Measurements from ENCODE around the gene LPAR5. TPM values are rescaled to one million over a fixed set of nuclear protein-coding genes. Genes with fewer than 3 reads are reported as not detected.
"Not testable (repeated sequence)": the region's sequence is repeated elsewhere in the genome, so short reads cannot be mapped to it uniquely, and the experiment has no call there.

The LPAR5 gene
- total RNA-seq, 1 donor from 2014 or later: 8.6 TPM

DNA sequence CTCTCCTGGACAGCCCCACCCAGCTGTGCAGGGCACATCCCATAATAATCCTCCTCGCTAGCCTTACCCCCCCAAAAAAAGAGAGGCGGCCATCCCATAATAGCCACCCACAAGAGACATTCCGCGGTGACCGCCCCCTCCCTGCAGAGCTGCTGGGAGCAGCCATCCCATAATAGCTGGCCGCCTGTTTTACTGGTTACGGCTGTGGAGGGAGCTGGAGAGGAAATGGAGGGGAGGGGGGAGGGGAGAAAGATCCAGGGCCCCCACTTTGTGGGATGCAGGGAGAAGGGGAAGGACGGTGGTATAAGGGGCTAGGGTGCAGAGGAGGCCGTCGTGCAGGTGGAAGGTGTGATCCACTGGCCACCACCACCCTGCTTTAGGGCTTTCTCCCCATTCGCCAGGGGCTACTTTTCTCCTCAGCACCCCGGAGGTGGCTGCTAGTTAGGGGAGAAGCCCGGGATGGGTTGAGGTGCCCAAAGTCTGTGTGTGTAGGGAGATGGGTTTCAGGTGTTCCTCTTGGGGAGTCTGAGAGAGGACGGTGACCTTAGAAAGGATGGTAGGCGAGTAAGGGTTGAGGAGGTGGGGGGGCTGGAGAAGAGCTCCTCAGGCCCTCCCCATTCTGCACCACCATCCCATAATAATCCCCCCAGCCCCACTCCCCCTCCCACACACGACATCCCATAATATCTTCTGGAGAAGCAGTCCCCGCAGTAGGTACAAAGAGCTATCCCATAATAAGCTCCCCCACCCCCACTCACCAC lies 22.6 kb downstream of the LPAR5 start:
- ATAC-seq: peak; percentile 37
- DNase-seq: peak; percentile 80
- intact Hi-C loops (cut with micrococcal nuclease): no loop called here

DNA sequence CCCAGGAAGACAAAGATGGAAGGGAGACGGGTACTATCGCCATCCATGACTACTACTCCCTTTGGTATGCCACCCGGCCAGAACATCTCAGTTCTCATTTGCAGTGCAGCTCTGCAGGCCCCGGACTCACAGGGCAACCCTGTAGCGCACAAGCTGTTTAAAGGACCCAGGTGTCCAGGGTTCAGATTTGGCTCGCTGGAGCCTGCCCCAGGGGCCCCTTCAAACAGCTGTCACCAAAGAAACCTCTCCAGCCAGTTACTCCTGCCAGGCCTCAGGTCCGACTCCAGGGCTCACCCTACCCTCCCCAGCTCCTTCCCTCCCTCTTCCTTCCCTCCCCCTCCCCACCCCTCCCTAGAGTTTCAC lies 23.1 kb downstream of the LPAR5 start:
- no peak for ATAC-seq
- intact Hi-C loops (cut with micrococcal nuclease): no loop called here

DNA sequence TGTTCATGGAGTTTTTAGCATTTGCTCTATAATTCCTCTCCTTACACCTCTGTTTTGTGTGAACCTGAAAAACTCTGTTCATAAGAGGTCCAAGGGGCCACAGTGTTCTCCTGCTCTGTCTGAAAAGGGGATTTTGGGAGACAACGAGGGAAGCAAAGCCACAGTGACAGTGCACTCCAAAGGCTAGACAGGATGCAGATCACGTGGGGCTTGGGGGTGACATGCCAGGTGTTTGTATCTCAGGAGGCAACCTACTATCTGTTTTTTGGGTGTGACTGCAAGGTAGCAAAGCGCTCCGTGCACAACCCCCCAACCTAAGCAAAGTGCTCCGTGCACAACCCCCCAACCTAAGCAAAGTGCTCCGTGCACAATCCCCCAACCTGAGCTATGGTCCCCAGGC lies 23.5 kb downstream of the LPAR5 start:
- intact Hi-C loops (cut with micrococcal nuclease): no loop called here
- ATAC-seq (no peak), DNase-seq (no peak)

More for the DNA sequence above, 23.1 kb downstream of the LPAR5 start:
- DNase-seq: no peak

DNA sequence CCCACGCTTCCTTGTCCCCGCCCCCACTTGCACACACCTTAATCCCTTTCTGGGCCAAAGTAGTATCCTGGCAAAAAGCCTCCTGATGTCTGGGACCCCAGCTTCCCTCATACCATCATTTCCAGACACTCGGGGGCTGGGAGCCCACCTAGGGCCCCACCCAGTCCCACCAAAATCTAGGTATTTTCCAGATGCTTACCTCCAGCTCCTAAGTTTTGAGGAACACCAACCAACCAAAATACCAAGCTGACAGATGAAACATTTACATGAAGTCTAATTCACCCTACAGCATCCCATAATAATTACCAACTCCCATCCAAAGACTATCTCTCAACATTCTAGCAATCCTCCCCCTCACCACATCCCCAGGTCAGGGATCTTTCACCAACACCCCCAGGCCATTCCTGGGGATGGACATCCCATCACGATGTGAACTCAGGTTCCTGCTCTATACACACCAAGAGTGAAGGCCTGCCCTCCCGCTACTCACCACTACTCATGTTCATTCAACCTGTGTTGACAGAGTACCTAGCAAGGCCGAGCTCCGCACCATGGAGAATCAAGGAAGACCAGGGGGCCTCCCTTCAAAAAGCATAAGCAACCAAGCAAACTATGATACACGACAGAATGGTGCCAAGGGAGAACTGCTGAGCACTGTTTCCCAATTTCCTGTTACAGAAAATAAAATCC lies 27.0 kb downstream of the LPAR5 start:
- ATAC-seq: no peak
- DNase-seq: peak; percentile 48
- intact Hi-C loops (cut with micrococcal nuclease): no loop called here

DNA sequence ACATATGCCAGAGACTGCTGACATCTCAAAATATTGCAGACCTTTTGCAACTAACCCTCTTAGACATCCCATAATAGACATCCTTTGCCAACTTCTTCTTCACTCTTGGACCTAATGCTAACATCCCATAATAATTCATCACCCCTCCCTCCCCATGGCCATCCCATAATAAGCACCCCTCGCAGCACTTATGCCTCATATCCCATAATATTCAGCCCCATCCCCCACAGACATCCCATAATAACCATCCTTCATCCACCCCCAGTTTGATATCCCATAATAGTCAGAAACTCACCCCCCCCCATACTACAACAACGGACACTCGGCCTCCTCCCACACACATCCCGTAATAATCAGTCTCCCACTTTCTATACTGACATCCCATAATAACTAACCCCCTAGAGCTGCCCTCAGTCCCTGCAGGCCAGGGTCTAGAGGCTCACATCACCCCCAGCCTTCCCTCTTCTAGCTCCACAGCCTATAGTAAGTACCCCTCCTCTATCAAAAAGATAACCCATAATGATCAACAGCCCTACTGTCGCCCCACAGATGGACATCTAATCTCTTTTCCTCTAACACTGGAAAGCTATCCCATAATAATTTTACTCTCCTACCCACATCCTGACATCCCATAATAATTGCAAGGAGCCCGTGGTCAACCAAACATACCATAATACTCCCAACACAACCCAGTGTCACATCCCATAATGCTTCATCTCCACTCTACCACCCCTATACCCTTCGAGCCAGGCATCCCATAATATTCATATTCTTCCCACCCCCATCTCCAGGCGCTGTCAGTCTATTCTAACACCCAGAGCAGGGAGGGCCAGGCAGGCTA lies 27.8 kb downstream of the LPAR5 start:
- no peak for DNase-seq
- intact Hi-C loops (cut with micrococcal nuclease): no loop called here
- ATAC-seq: peak; percentile 1

DNA sequence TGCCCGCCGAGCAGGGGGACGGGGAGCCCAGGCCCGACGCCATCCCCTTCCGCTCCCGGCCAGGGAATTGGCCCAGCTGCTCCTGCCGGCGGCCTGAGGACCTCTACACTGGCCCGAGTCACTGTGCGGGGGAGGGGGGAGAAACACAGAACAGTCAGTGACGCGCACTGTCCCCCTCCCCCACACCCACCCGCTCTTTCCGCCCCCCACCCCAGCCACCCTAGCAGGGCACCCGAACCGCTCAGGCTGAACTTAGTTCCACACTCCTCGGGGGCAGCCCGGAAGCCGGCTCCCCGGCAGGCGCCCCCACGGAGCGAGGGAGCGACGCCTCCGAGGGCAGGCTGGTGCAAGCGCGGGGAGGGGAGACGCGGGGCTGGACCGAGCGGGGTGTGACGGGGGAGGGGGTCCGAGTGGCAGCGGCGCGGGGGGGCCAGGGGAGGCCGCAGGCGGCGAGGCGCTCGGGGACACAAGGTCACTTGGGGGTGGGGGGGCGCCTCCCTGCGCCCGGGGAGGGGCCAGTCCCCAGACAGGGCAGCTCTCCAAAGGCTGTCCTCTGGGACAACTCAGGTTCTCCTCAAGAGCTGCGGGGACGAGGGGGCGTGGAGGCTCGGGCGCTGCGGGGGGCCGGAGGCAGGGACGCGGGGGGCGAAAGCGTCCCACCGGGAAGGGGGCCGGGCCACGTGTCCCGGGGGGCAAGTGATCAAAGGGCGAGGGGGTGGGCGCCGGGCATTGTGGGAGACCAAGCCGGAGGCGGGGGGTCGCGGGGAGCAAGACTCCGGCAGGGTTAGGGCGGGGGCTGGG lies 29.2 kb downstream of the LPAR5 start:
- ATAC-seq (peak; percentile 65), DNase-seq (peak; percentile 84)
- intact Hi-C loops (cut with micrococcal nuclease): no loop called here

DNA sequence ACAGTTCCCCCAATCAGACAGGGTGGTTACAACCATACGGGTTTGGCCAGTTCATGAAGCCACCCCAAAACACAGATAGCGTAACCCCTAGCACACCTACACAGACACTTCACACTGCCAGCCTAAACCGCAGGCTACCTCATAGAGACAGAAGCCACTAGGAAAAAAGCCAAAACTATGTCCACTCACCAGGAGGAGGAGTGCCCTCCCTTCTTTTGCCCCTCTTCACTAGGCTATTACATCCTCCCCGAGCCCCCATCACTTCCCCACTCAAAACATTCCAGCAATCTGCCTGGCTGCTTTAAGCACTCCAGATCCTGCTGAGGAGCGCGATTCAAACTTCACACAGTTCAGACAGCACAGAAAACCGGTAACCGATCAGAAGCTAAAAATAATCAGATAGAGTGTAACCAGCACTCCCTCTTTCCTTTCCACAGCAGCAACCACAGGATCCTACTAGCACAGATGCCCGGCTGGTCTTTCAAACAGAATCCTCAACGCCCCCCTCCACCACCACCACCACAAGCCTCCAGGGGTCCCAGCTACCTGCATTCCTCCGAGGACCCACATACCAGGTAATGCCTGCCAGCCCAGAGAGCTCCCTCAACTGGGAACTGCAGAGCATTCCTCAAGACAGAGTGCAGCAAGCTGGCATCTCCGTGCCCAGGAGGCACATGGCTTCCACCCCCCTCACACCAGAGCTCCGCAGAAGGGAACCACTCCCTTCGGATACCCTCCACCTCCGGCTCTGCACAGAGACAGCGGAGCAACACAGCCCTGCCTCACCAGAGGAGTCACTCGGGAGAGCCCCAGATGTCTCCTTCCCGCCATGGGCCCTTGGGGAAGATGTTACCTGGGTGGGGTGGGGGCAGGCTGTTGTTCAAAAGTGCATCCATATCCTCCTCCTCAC lies 30.1 kb downstream of the LPAR5 start:
- DNase-seq (no peak), ATAC-seq (peak; percentile 1)
- intact Hi-C loops (cut with micrococcal nuclease): no loop called here

DNA sequence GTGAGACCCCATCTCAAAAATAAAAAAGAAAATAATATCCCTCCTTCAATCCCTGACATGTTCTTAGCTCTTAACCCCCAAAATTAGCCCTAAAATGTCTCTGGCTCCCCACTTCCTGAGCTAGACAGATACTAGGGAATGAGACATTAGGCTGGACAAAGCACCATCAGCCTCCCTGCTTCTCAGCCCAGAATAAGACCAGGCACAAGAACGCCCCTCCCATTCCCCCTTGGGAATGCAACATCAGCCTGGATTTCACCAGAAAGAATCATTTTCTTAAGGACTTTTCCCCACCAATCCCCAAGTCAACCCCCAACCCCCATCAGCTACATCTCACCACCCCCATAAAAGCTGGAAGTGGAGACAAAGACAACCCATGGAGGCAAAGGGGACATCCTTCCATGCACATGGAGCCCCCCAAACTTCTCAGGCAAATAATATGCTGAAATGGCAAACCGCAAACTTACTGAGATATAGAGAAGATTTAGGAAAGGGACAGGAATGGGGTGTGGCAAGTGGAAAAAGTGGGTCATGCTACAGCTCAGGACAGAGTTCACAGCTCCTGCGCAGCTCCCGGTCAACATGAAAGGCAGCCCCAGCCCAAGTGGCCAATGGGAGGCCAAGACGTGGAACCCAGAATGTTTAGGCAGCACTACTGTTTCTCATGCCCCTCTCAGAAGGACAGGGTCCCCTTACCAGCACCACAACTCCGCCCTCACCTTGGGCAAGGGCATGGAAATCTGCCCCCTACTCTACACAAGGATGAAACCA lies 31.3 kb downstream of the LPAR5 start:
- ATAC-seq (no peak), DNase-seq (no peak)
- intact Hi-C loops (cut with micrococcal nuclease): no loop called here

DNA sequence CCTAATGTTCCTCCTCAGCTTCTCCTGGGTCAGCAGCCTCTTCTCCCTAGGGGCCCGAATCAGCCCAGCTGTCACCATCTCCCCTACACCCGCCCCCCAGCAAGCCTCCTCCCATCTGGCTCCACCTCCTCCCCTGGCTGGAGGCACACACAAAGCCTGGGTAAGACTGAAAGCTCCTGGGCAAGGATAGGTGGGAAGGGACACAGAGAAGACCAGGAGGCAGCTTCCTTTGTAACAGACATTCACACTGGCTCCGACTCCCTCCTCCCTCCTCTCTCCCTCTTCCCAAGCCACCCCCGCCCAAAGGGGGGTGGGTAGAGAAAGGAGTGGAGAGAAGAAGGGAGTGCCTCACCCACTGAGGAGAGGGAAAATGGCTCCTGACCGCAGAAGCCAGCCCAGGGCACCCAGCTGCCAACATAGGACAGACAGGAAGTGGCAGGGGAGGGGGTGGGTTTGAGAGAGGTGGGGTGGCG lies 32.6 kb downstream of the LPAR5 start:
- DNase-seq: peak; percentile 73
- intact Hi-C loops (cut with micrococcal nuclease): no loop called here
- peak; percentile 4 for ATAC-seq

DNA sequence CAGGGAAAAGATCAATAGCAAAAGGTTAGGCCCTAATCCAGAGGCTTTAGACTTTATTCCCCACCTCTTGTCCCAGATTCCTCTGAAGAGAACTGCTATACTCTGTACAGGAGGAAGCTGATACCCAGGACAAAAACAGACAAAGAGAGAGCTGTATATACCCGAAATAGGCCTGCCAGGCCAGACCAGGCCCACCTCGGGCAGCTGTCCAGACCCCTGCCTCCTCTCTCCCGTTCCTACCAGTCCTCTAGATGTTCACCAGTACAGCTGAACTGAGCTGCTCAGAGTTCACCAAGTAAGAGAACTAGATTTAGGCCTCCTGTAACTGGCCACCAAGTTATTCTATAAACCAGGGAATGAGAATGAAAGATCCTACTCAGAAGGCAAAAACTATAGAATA lies 33.2 kb downstream of the LPAR5 start:
- intact Hi-C loops (cut with micrococcal nuclease): no loop called here
- ATAC-seq (no peak), DNase-seq (no peak)

DNA sequence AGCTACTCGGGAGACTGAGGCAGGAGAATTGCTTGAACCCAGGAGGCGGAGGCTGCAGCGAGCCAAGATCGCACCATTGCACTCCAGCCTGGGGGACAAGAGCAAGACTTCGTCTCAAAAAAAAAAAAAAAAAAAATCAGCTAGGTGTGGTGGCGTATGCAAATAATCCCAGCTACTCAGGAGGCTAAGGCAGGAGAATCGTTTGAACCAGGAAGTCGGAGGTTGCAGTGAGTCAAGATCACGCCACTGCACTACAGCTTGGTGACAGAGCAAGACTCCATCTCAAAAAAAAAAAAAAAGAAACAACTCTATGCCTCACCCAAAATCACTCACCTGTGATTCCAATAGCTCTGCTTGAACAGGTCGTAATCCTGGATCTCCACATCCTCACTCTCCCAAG lies 40.1 kb downstream of the LPAR5 start:
- ATAC-seq; DNase-seq; intact Hi-C loops (cut with micrococcal nuclease): not testable (repeated sequence)

DNA sequence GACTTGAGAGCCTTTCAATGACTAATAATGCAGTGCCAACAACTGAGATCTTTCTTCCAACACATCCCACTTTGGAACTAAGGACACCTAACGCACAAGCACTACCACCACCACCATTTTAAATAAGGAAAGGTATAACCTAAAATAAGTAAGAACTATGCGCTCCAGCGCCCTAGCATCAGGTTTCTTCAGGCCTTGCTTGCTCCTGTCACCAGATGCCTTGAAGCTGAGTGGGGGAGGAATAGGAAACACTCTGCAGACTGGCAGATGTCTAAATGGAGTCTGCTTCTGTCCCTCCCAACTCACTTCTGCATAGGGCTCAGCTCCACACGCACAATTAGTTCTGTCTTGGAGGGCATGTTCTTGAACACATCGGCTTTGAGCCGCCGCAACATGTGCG lies 43.7 kb downstream of the LPAR5 start:
- DNase-seq: no peak
- no peak for ATAC-seq
- intact Hi-C loops (cut with micrococcal nuclease): no loop called here

DNA sequence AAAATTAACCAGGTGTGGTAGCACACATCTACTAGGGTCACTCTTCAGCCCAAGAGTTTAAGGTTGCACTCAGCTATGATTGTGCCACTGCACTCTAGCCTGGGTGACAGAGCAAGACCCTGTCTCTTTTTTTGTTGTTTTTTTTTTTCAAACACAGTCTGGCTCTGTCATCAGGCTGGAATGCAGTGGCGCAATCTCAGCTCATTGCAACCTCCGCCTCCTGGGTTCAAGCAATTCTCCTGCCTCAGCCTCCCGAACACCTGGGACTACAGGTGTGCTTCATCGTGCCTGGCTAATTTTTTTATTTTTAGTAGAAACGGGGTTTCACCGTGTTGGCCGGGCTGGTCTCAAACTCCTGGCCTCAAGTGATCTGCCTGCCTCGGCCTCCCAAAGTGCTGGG lies 49.2 kb downstream of the LPAR5 start:
- ATAC-seq; DNase-seq; intact Hi-C loops (cut with micrococcal nuclease): not testable (repeated sequence)

DNA sequence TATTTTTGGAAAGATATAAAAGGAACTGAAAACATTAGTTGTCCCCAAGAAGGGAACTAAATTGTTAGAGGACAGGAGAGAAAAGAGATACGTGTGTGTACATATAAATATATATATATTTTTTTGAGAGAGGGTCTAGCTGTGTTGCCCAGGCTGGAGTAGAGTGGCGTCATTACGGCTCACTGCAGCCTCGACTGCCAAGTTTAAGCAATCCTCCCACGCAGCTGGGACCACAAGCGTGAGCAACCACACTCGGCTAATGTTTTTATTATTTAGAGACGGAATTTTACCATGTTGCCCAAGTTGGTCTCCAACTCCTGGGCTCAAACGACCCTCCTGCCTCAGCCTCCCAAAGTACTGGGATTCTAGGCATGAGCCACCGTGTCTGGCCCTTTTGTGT lies 51.5 kb downstream of the LPAR5 start:
- intact Hi-C loops (cut with micrococcal nuclease): no loop called here
- ATAC-seq: no peak
- DNase-seq: no peak

DNA sequence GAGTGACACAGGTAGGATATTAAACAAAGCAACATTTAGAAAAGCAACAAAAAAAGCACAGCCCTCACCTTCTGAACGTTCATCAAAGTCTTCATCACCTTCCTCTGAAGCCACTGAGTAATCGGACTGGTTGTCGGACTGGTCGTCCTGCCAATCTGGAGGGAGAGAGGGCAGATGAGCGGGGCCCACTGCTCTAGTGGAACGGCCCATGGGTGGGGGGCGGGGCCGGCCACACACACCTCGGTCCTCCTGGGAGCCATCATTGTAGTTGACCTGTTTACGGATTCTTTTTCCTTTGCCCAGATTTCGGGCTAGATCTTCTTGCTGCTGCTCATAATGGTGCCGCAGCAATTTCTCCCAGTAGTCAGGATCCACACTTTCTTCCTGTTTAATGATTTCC lies 52.8 kb downstream of the LPAR5 start:
- no peak for ATAC-seq
- intact Hi-C loops (cut with micrococcal nuclease): no loop called here
- DNase-seq: no peak

DNA sequence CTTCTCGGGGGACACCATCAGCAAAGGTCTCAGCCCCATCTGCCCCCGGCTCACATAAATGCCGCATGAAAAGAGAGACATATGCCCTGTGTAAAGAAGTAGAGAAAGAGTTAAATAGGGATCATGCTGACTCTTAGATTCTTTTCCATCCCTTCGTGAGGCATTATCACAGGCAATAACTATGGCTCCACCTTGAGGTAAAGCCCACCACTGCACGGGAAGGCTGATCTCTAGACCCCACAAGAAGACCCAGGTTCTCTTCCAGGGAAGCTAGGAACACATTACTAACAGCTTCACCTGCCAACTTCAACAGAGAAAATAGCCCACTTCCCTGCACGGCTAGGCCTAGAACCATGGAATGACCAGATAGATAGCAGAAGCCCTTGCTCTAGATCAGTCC lies 53.6 kb downstream of the LPAR5 start:
- intact Hi-C loops (cut with micrococcal nuclease): no loop called here

DNA sequence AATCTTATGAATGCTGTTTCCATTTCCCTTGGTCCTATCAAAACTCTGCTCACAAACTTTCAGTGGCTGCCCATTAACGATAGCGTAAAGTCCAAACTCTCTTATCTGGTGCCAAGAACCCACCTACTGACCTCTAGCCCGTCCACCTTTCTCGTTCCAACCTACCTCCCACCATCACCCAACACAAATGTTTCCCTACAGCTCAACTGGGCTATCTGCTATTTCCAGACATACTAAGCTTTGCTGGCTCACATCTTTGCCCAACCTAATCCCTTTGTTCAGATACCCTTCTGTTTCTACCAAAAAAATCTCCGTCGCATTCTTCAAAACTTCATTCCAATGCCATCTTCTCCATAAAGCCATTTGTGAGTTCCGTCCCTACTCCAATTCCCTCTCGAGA lies 60.1 kb downstream of the LPAR5 start:
- ATAC-seq: no peak
- no peak for DNase-seq
- intact Hi-C loops (cut with micrococcal nuclease): no loop called here

More for the DNA sequence above, 53.6 kb downstream of the LPAR5 start:
- DNase-seq (no peak), ATAC-seq (no peak)

Data from left ventricle myocardium superior (tissue), 1 donor.